NB4 (cell line): Measurements from ENCODE around the gene RMDN3.

Source experiments
- POLR2A ChIP-seq: IDR thresholded peaks from 2 replicates; pipeline ENCODE4 v1.6.1; 2011; ENCODE audit warnings: mild to moderate bottlenecking; ENCODE audit not compliant: insufficient read length; ENCODE audit errors: extremely low read depth
- TF ChIP-seq, protein P1 (sequence below): IDR thresholded peaks from one replicate; pipeline ENCODE4 v1.5.1; 2012; ENCODE audit warnings: low read depth, low read length
- TF ChIP-seq, protein P2 (sequence below): IDR thresholded peaks from 2 replicates; pipeline ENCODE4 v1.6.1; 2011; ENCODE audit warnings: low read depth, low read length

- TF ChIP-seq POLR2A, result no peak
- TF ChIP-seq, protein P1, sequence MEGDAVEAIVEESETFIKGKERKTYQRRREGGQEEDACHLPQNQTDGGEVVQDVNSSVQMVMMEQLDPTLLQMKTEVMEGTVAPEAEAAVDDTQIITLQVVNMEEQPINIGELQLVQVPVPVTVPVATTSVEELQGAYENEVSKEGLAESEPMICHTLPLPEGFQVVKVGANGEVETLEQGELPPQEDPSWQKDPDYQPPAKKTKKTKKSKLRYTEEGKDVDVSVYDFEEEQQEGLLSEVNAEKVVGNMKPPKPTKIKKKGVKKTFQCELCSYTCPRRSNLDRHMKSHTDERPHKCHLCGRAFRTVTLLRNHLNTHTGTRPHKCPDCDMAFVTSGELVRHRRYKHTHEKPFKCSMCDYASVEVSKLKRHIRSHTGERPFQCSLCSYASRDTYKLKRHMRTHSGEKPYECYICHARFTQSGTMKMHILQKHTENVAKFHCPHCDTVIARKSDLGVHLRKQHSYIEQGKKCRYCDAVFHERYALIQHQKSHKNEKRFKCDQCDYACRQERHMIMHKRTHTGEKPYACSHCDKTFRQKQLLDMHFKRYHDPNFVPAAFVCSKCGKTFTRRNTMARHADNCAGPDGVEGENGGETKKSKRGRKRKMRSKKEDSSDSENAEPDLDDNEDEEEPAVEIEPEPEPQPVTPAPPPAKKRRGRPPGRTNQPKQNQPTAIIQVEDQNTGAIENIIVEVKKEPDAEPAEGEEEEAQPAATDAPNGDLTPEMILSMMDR, result no peak
- TF ChIP-seq, protein P2, sequence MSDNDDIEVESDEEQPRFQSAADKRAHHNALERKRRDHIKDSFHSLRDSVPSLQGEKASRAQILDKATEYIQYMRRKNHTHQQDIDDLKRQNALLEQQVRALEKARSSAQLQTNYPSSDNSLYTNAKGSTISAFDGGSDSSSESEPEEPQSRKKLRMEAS, result no peak
Observed at GRCh38 chr15:40789999-40790398, 34.9 kb upstream of the RMDN3 start.
